Epithelial cell of proximal tubule (primary cell): ENCODE data around the gene CLEC12A. TPM values are rescaled to one million over a fixed set of nuclear protein-coding genes. Genes with fewer than 3 reads are reported as not detected.

Experiments
- DNase-seq: peaks from one replicate; pipeline ENCODE4 v3.0.0-alpha.2; 2011; ENCODE audit warnings: low read depth
- H3K4me3 ChIP-seq: 2 replicates; pipeline ENCODE4 v1.5.1; 2011; ENCODE audit warnings: low read depth, mild to moderate bottlenecking, low read length
- CTCF ChIP-seq: conservative IDR thresholded peaks from 2 replicates; pipeline ENCODE4 v1.5.1; 2012; ENCODE audit warnings: low read depth, mild to moderate bottlenecking, low read length
- total RNA-seq: library from RNA; depleted of rRNA; stranded (reverse); fragments of >200 nt; gene quantifications from 2 replicates; pipeline ENCODE4 v1.2.3, GENCODE V29; 2015

Gene CLEC12A
- total RNA-seq, 1 donor from 2014 or later = not detected

- H3K4me3 ChIP-seq = no peak overlapping the region
- TF ChIP-seq CTCF = no peak
- DNase-seq = no peak
Observed at GRCh38 chr12:9991876-9992275, 20.7 kb downstream of the CLEC12A start.

- no peak for DNase-seq
Observed at GRCh38 chr12:9992296-9992695, 21.1 kb downstream of the CLEC12A start.

DNA sequence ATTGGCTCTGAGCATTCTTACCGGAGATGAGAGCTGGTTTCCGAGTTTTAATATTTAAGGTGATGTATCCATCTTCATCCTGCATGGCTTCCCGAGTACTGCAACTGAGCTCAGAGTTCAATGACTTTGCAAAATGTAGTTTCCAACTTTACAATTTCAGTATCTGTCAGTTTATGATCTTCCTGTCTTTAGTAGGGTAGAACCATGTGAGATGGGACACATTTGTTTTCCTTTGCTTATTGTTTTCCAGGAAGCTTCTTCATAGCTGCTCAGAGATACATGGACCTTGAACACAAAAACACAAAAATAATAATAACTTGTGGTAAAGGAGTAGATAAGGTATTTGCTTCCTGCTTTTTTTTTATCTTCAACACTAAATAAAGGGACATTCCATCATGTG lies 27.8 kb downstream of the CLEC12A start, which contains the start of gene CLEC1B:
Gene CLEC1B (minus strand): TSS at position 106 of the 400 bp plus-strand sequence. CDS start 21 bp downstream, at position 85.
- H3K4me3 ChIP-seq = no peak within 1 kb of the TSS
- no peak for DNase-seq
- TF ChIP-seq CTCF = no peak

More at GRCh38 chr12:9992296-9992695, 21.1 kb downstream of the CLEC12A start:
- no peak for TF ChIP-seq CTCF
- H3K4me3 ChIP-seq = no peak overlapping the region

GRCh38 chr12:10001171-10001776 lies 30.1 kb downstream of the CLEC12A start:
- DNase-seq = no peak
- no peak overlapping the region for H3K4me3 ChIP-seq

DNA sequence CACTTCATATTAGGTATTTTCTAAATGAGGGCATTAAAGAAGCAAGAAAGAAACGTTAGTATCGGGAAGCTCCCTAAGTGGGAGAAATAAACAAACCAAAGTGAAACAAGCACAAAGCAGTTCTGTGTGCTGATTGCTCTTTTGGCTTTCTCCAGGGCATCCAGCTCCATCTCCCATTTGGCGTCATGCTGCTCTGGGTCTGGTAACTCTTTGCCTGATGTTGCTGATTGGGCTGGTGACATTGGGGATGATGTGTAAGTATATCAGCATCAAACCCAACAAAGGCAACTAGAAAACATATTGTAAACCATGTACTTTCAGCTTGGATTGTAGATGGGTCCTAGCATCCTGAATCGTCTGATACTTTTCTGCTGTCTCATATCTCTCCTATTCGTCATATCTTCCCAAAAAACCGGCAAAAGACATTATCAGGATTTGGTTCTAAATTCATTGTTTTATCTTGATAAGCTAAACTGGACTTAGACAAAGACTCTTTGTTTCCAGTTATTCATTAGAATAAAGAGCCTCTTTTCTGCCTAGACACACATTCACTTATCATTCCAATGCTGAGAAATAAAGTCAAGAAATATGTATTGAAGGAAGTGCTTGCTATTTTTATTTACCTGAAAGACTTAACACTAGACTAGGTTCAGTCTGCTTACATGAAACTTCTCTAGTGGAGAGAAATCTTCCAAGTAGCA lies 41.6 kb downstream of the CLEC12A start:
- no peak for DNase-seq
- H3K4me3 ChIP-seq = no peak overlapping the region
- TF ChIP-seq CTCF = no peak

More at GRCh38 chr12:10001171-10001776, 30.1 kb downstream of the CLEC12A start:
- no peak for TF ChIP-seq CTCF

DNA sequence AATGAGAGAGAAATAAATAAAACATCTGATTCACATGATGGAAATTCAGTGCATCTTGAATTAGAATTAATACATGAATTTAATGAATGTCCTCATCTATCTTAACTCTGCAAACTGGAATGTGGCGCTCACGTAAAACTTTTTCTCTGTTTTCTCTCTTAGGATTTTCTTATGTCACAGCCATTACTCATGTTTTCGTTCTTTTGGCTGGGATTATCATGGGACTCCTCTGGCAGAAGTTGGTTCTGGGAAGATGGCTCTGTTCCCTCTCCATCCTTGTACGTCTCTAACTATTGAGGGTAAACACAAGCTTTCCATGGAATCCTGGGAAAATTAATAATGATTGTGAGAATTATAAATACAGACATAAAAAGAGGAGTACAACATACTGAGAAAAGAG lies 44.2 kb downstream of the CLEC12A start:
- DNase-seq = no peak
- TF ChIP-seq CTCF = no peak
- H3K4me3 ChIP-seq = no peak overlapping the region
